ENCODE results near the gene AKNAD1. TPM values are rescaled to one million over a fixed set of nuclear protein-coding genes. Genes with fewer than 3 reads are reported as not detected.
"Not testable (repeated sequence)": the region's sequence is repeated elsewhere in the genome, so short reads cannot be mapped to it uniquely, and the experiment has no call there.

AKNAD1 gene
- total RNA-seq, 6 experiments from 2014 or later, result 0.39 to 0.57 TPM; not detected in 4

DNA sequence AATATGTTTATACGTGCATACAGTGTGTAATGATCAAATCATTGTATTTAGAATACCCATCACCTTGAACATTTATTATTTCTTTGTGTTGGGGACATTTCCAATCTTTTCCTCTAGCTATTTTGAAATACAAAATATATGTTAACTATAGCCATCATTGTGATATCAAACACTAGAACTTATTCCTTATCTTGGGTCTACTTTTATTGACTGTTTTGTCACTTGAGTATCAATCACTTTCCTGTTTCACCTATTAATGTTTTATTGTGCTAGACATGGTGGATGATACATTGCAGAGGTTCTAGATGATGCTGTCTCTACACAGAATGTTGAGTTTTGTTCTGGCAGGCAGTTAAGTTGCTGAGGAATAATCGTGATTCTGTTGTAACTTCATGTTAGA is 64.5 kb downstream of the AKNAD1 start:
- H3K4me1 Mint-ChIP-seq (ENCODE audit: low read depth), result no peaks in the 10 kb centered on the region
- no peak overlapping the region for H3K4me3 Mint-ChIP-seq
- H3K27ac Mint-ChIP-seq, result no peak overlapping the region
- no peak for DNase-seq
- peaks cover 15% of the 10 kb centered on the region for H3K9me3 Mint-ChIP-seq
- H3K36me3 Mint-ChIP-seq (ENCODE audit: low read depth), result peaks cover 56% of the 10 kb centered on the region
- TF ChIP-seq CTCF (IDR thresholded peaks at IDR 0.05), result no peak
- no peaks in the 10 kb centered on the region for H3K27me3 Mint-ChIP-seq (ENCODE audit: insufficient read depth)

- Mint-ChIP-seq H3K27ac (no peak overlapping the region), H3K9me3 (peaks cover 15% of the 10 kb centered on the region), H3K4me1 (ENCODE audit: low read depth) (no peaks in the 10 kb centered on the region), H3K36me3 (ENCODE audit: low read depth) (peaks cover 62% of the 10 kb centered on the region), H3K4me3 (no peak overlapping the region), H3K27me3 (ENCODE audit: insufficient read depth) (no peaks in the 10 kb centered on the region)
- DNase-seq, result no peak
- no peak for TF ChIP-seq CTCF (IDR thresholded peaks at IDR 0.05)
These were observed 65.1 kb downstream of the AKNAD1 start for GRCh38 chr1:108791790-108792189.

- no peak for DNase-seq
- Mint-ChIP-seq H3K4me3 (no peak overlapping the region), H3K4me1 (ENCODE audit: low read depth) (no peaks in the 10 kb centered on the region), H3K27me3 (ENCODE audit: insufficient read depth) (peaks cover 1% of the 10 kb centered on the region), H3K27ac (no peak overlapping the region), H3K36me3 (ENCODE audit: low read depth) (peaks cover 79% of the 10 kb centered on the region), H3K9me3 (peaks cover 29% of the 10 kb centered on the region)
- TF ChIP-seq CTCF (IDR thresholded peaks at IDR 0.05), result no peak
These were observed 71.0 kb downstream of the AKNAD1 start for GRCh38 chr1:108785880-108786279.

DNA sequence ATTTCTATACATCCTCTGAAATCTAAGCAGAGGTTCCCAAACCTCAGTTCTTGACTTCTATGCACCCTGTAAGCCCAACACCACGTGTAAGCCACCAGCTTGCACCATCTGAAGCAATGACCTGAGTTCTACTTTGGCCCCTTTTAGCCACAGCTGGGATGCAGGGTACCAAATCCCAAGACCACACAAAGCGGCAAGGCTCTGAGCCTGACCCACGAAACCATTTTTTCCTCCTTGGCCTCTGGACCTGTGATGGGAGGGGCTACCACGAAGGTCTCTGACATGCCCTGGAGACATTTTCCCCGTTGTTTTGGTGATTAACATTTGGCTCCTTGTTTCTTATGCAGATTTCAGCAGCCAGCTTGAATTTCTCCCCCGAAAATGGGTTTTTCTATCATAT is 71.6 kb downstream of the AKNAD1 start:
- no peak overlapping the region for H3K4me3 Mint-ChIP-seq
- H3K27ac Mint-ChIP-seq, result no peak overlapping the region
- peaks cover 29% of the 10 kb centered on the region for H3K9me3 Mint-ChIP-seq
- DNase-seq, result no peak
- peaks cover 1% of the 10 kb centered on the region for H3K27me3 Mint-ChIP-seq (ENCODE audit: insufficient read depth)
- H3K4me1 Mint-ChIP-seq (ENCODE audit: low read depth), result no peaks in the 10 kb centered on the region
- TF ChIP-seq CTCF (IDR thresholded peaks at IDR 0.05), result no peak
- peaks cover 73% of the 10 kb centered on the region for H3K36me3 Mint-ChIP-seq (ENCODE audit: low read depth)

- peaks cover 50% of the 10 kb centered on the region for H3K36me3 Mint-ChIP-seq (ENCODE audit: low read depth)
- H3K9me3 Mint-ChIP-seq, result peaks cover 29% of the 10 kb centered on the region
- H3K27me3 Mint-ChIP-seq (ENCODE audit: insufficient read depth); H3K27ac Mint-ChIP-seq; H3K4me3 Mint-ChIP-seq; H3K4me1 Mint-ChIP-seq (ENCODE audit: low read depth); DNase-seq: not testable (repeated sequence)
These were observed 75.3 kb downstream of the AKNAD1 start for GRCh38 chr1:108781575-108781944.

- Mint-ChIP-seq H3K36me3 (ENCODE audit: low read depth) (peaks cover 45% of the 10 kb centered on the region), H3K27me3 (ENCODE audit: insufficient read depth) (peaks cover 1% of the 10 kb centered on the region), H3K4me3 (no peak overlapping the region), H3K9me3 (peaks cover 29% of the 10 kb centered on the region), H3K4me1 (ENCODE audit: low read depth) (no peaks in the 10 kb centered on the region), H3K27ac (no peak overlapping the region)
- DNase-seq, result no peak
- no peak for TF ChIP-seq CTCF (IDR thresholded peaks at IDR 0.05)
These were observed 75.8 kb downstream of the AKNAD1 start for GRCh38 chr1:108780937-108781574.
